Eye (tissue), 1 donor: ENCODE measurements around the gene ACSS3.

Experiments used
- DNase-seq: peaks from one replicate; pipeline ENCODE4 v3.0.0-alpha.2; 2015

Gene ACSS3

GRCh38 chr12:81229759-81230158 lies 151.9 kb downstream of the ACSS3 start:
- DNase-seq = no peak

GRCh38 chr12:81231574-81232368 lies 153.9 kb downstream of the ACSS3 start:
- DNase-seq = no peak

DNA sequence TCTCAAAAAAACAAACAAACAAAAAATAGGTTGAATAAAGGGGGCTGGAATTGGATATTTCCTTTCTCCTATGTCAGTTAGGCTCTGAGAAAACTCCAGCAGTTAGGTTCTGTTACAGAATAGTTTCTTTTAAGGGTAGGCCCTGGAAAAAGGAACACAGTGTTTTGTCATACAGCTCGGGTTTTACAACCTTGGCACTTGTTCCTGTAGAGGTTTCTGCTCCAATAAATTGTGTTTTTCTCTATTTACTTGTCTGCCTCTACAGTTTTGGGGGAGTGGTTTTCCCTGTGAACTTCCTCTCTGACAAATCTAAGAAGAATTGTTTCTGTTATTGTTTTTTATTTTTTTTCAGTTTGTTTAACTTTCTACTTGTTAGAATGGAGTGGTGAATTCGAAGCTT lies 167.6 kb downstream of the ACSS3 start:
- no peak for DNase-seq

- peak; percentile 19 for DNase-seq
These were observed 168.2 kb downstream of the ACSS3 start for GRCh38 chr12:81245907-81246570.

GRCh38 chr12:81249976-81250375 lies 172.1 kb downstream of the ACSS3 start:
- no peak for DNase-seq

DNA sequence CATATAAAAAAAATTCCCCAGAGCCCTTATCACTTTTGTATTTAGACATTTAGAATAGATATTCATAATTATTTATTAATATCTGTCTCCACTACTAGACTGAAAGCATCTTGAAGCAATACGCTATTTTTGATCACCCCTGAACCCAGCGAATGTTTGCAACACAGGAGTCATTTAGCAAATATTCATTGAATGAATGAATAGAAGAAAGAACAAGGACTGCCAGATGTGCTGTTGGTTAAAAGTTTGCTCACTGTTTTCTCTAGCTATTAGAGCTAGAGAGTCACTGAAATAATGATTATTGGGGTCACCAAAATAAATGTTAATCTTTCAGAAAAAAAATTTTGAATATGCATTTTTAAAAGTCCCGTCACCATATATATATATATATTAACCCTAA lies 174.3 kb downstream of the ACSS3 start:
- no peak for DNase-seq

- DNase-seq = no peak
These were observed 175.5 kb downstream of the ACSS3 start for GRCh38 chr12:81253360-81253759.

GRCh38 chr12:81255456-81255855 lies 177.6 kb downstream of the ACSS3 start:
- DNase-seq = no peak

DNA sequence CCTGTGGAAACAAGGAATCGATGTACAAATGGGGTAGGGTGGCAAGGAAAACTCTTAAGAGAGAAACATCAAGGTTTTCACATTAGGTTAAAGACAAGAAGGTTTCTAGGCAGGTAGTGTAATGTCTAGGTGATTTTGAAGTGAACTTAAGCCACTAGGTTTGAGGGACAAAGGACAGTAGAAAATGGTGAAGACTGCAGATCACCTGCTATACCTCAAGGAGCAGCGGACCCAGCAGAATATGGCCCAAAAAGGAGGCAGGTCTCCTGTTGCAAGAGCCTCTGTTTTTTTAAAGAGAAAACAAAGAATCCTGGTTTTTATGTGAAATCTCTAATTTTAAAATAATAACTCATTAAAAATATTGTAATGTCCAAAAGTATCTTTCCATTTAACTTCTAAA lies 178.1 kb downstream of the ACSS3 start:
- DNase-seq = no peak

- peak; percentile 81 for DNase-seq
These were observed 180.2 kb downstream of the ACSS3 start for GRCh38 chr12:81257947-81258551.

- DNase-seq = no peak
These were observed 181.5 kb downstream of the ACSS3 start for GRCh38 chr12:81259360-81259759.

DNA sequence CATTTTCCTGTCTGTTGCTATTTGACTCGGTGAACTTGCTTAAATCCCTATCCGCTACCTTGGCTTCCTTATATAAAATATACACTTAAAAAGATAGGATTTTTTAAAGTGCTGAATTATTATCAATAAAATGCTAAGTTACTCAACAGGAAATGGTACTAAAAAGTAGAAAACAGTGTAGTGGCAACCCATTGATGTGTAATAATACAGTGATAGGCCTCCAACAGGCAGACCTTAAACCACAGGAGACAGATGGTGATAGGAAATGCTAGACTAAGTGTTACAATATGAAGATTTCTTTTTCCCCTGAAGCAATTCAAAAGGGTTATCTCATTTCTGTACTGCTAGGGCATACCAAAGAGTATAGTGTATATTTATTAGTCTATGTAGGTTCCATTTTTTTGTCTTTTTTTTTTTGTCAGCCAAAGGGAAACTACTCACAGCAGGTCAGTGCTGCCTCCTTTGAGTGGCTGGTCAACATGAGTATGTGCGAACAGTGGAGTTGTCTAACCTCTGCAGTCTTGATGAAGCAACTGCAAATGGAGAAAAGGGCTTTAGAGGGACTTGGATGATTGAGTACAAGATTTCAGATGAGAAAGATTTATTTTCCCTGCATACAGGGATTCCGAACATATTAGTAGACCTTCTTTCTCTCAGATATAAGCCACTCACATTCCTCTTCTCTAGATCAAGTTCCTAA lies 183.8 kb downstream of the ACSS3 start:
- no peak for DNase-seq

GRCh38 chr12:81263072-81263471 lies 185.2 kb downstream of the ACSS3 start:
- no peak for DNase-seq

DNA sequence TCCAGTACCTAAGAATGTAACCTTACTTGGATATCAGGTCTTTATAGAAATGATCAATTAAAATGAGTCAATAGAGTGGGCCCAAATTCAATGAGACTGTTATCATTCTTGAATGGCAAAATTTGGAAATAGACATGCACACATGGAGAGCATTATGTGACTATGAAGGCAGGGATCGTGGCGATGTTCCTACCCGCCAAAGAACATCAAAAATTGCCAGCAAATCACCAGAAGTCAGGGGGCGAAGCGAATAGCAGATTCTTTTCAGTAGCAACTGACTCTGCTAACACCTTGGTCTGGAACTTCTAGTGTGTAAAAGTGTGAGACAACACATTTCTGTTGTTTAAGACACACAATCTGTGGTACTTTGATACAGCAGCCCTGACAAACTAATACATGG lies 192.5 kb downstream of the ACSS3 start:
- DNase-seq = no peak

DNA sequence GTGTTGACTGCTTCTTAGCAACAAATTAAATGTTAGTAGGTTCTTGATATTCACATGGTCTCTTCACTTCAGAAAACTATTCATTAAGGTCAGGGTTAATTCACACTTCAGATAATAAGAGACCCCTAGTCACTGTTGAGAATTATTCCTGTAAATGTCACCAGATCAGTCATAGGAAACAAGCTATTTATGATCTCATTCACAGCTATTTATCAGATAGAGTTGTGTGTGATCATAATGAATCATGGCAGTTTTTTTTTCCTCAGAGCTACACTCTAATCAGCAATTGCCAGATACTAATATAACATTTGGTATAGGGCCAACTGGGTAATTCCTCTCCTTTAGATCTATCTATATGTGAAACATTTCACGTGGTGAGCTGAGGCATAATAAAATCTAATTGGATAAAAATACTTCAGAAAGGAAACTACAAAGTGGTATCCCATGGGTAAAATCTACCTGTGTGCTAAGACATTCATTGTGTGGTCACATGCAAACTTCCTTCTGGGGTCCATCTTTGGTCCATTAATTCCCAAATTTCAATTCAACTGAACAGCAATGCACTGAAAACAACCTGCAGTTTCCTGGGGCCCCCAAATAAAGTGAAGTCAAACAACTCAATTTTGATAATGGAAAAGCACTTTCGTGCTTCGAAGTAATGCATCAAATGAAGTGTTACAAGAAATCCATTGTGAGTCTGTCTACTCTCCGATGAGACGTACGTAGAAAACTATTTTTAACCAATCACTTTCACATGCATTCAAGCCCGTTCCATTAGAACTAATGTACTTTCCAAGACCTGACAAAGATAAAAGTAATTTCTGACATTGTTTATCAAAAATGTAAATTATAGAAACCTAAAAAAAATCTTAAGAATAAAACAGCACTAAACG lies 197.0 kb downstream of the ACSS3 start:
- DNase-seq = no peak

- DNase-seq = no peak
These were observed 206.3 kb downstream of the ACSS3 start for GRCh38 chr12:81284137-81284536.

GRCh38 chr12:81288651-81289050 lies 210.8 kb downstream of the ACSS3 start:
- DNase-seq = no peak

DNA sequence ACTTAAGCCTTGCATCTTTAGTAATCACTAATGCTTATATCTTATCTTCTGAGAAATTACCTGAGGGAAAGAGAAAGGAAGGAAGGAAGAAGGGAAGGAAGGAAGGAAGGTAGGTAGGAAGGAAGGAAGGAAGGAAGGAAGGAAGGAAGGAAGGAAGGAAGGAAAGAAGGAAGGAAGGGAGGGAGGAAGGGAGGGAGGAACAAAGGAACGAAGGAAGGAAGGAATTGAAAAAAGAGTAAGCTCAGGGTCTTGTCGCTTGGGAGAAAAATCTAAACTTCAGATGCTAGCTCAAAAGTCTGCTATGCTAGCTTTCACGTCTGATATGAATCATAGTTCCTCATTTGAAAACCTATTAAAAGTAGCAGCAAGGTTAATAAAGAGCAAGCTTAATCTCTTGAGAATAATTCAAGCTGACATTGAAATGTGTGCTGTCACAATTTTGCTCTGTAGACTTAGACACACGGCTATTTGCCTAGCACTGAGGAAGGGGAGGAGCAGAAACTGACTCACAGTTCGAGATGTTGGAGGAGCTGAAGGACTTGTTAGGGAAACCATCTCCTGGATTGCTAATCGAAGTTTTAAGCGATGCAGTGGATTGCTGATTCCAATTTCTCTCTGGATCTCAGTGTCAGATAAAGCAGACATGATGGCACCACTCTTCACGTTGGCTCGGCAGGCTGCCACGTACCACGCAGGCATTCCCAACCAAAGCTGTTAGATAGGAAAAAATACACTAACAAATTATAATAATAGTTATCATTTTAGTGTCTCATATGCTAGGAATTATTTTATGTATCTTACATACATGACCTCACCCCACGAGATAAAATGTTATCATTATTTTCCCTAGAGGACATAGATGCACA lies 216.7 kb downstream of the ACSS3 start:
- peak; percentile 88 for DNase-seq

DNA sequence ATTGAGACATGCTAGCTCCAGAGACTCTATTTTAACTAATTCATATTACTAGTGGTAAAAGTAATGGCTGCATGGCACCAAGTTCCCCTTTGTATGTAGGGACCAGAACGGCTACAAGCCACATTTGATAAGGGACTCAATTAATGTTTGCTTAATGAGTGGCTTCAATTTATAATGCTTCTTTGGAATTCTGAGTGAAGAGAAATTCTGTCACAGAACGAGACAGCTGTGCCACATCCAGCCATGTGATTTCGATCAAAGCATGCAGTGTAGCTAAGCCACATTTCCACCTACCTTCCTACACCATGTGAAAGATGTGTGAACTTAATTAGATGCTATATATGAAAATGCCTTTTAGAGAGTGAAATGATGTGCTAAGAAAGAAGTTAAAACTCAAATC lies 217.4 kb downstream of the ACSS3 start:
- peak; percentile 51 for DNase-seq

DNA sequence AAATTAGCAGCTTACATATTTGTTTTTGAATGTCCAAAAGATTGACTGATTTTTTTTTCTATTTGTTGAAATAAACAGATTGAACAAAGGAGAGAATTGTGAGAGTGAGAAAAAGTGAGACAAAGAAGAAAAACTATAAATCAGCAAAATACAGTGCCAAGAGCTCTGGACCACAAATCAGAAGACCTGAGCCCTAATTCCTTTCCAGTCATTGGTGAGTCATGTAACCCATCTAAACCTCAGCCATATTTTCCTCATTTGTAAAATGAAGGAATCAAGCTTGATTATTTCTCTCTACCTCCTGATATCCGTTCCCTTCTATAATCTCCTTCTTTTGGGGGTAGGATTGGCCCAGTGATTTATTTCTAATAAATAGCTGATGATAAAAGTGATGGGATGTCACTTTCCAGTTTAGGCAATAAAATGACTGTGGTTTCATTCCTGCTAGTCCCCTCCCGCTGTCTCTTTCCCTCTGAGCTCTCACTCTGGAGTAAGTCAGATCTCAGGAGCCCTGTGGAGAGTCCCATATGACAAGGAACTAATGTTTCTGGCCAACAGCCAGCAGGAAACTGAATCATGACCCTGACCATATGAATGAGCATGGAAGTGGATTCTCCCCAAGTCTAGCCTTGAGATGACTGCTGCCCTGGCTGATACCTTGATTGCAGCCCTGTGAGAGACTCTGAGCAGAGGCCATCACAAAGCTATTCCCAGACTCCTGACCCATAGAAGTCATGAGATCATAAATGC lies 218.9 kb downstream of the ACSS3 start:
- DNase-seq = peak; percentile 52

GRCh38 chr12:81297601-81298000 lies 219.7 kb downstream of the ACSS3 start:
- DNase-seq = peak; percentile 81
